ENCODE results near the gene NKAIN1. TPM values are rescaled to one million over a fixed set of nuclear protein-coding genes. Genes with fewer than 3 reads are reported as not detected.

Gene NKAIN1
- total RNA-seq, 1 experiment from 2014 or later = 1.1 TPM

DNA sequence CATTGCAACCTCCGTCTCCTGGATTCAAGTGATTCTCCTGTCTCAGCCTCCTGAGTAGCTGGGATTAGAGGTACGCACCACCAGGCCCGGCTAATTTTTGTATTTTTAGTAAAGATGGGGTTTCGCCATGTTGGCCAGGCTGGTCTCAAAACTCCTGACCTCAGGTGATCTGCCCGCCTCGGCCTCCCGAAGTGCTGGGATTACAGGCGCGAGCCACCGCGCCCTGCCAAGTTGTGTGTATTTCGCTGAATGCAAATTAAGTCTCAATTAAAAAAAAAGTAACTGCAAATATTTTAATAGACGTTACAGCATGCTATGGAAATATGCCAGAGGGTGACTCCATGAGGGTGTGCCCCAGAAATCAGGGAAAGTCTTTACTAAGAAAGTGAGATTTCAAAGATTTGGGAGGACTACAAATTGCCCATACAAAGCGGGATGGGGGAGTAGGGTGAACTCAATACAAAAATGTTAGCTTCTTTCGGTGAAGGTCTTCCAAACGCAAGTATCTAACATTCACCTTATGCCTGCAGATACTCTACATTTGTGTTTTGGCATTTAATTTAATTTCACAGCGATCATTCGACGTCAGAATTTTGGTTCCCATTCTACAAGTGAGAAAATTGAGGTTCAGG, 85.6 kb downstream of the NKAIN1 start (continued):
- TF ChIP-seq, protein P1, sequence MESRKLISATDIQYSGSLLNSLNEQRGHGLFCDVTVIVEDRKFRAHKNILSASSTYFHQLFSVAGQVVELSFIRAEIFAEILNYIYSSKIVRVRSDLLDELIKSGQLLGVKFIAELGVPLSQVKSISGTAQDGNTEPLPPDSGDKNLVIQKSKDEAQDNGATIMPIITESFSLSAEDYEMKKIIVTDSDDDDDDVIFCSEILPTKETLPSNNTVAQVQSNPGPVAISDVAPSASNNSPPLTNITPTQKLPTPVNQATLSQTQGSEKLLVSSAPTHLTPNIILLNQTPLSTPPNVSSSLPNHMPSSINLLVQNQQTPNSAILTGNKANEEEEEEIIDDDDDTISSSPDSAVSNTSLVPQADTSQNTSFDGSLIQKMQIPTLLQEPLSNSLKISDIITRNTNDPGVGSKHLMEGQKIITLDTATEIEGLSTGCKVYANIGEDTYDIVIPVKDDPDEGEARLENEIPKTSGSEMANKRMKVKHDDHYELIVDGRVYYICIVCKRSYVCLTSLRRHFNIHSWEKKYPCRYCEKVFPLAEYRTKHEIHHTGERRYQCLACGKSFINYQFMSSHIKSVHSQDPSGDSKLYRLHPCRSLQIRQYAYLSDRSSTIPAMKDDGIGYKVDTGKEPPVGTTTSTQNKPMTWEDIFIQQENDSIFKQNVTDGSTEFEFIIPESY (IDR thresholded peaks at IDR 0.05; ENCODE audit: extremely low read depth, insufficient replicate concordance, low read length) = no peak
- TF ChIP-seq EGR1 (IDR thresholded peaks at IDR 0.05; ENCODE audit: low read depth) = no peak

DNA sequence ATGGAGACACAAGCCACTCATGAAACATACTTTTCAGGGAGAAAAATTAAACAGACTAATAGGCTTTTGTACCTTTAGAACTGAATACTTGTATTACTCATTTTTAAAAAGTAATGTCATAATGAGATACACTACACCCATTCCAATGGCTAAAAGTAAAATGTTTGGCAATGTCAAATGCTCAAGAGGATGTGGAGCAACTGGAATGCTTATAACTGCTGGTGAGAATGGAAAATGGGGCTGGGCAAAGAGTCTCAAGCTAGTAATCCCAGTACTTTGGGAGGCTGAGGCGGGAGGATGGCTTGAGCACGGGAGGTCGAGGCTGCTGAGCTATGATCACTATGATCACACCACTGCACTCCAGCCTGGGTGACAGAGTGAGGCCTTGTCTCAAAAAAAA, 86.3 kb downstream of the NKAIN1 start:
- no peaks in the 10 kb centered on the region for H3K9me2 ChIP-seq (ENCODE audit: insufficient read depth)
- BruUV-seq (replicated peaks) = no TSS peak
- H3K4me2 ChIP-seq (ENCODE audit: low read length) = no peak overlapping the region
- no peaks in the 10 kb centered on the region for H4K20me1 ChIP-seq (ENCODE audit: insufficient read depth)
- POLR2A ChIA-PET = no interaction called here
- RAD21 ChIA-PET (ENCODE audit: low non-redundant PET in 1 of 2, low total read pairs in 2 of 2, uncharacterized antibody in 2 of 2, unreplicated experiment in 2 of 2) = no interaction called here
- no peak for DNase-seq (ENCODE audit: low read depth, low spot score)
- H3K9ac ChIP-seq (ENCODE audit: low read length) = no peak overlapping the region
- no peaks in the 10 kb centered on the region for H3K27me3 ChIP-seq (ENCODE audit: insufficient read depth, low read length)
- H3K9me3 ChIP-seq (ENCODE audit: control insufficient read depth in 1 of 2, insufficient read depth in 1 of 2, low read depth in 1 of 2, low read length in 2 of 2) = no peaks in the 10 kb centered on the region
- H3K4me3 ChIP-seq (replicated peaks in 1 of 2; ENCODE audit: low read depth in 1 of 2, low read length in 2 of 2) = no peak overlapping the region
- no peak for ATAC-seq
- H3K79me2 ChIP-seq (ENCODE audit: insufficient read depth, low read length) = no peaks in the 10 kb centered on the region
- CTCF ChIA-PET = interaction anchor here (2.7 kb wide), 1 partner anchor 9 kb away, joined by 8 read pairs; no protein-coding TSS in a partner anchor
- no peak overlapping the region for H2AFZ ChIP-seq (ENCODE audit: low read depth, low read length, poor library complexity, severe bottlenecking)
- TF ChIP-seq ZNF274 (IDR thresholded peaks at IDR 0.05; ENCODE audit: low read depth, low read length) (no peak), CEBPB (IDR thresholded peaks at IDR 0.05; ENCODE audit: low read depth) (no peak), SIN3A (IDR thresholded peaks at IDR 0.05; ENCODE audit: low read depth) (no peak)
- peaks cover 9 to 21% of the 10 kb centered on the region in 2 experiments for H3K4me1 ChIP-seq (ENCODE audit: control insufficient read depth in 1 of 2, insufficient read depth in 2 of 2, low read length in 2 of 2)
- no peaks in the 10 kb centered on the region for H3K36me3 ChIP-seq (ENCODE audit: control insufficient read depth in 1 of 2, insufficient read depth in 2 of 2, low read length in 2 of 2)
- intact Hi-C loops (cut with micrococcal nuclease) = loop anchor here (10.0 kb wide), 1 partner anchor 89 kb away; the partner anchor contains the start of gene PUM1
- no peak overlapping the region for H3K27ac ChIP-seq (ENCODE audit: low read depth, low read length)
